ENCODE measurements around the gene CEP152.

DNA sequence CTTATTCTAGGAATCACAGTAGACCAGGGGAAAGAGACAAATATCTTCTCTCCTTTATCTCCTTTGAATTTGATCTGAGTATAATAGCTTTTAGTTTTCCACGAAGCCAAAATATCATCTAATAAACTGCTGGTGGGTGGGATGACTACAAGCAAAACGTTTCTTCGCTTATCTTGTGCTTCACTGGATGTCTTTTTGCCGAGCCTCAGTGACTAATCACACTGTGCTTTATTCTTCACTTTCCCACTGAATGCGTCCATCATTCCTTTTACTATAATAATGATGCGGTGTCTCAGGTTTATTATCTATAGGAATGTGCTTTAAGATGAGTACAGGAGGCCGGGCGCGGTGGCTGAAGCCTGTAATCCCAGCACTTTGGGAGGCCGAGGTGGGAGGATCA lies 32.5 kb downstream of the CEP152 start:
- TF ChIP-seq CTCF (IDR thresholded peaks at IDR 0.05): no peak
- TF ChIP-seq POLR2A (IDR thresholded peaks at IDR 0.05): no peak

Data from tibial nerve (tissue), 3 donors.